K562 (cell line): ENCODE results near the gene LRRC4B. TPM values are rescaled to one million over a fixed set of nuclear protein-coding genes. Genes with fewer than 3 reads are reported as not detected.

Experiments
- ATAC-seq: fragments of 200-7000 bp; cut with Tn5 transposase; 3 replicates; pipeline ENCODE4 v1.9.1; 2020; ENCODE audit warnings: moderate library complexity
- BruUV-seq: library from RNA; stranded (reverse); fragments of 400-500 nt; replicated peaks from 2 replicates; lab custom pipeline; 2021; lab: Mats Ljungman, UMichigan
- CTCF ChIA-PET: fragments of 300-600 bp; formaldehyde crosslinking; extraction: SDS; loops from one replicate; lab custom pipeline; 2021; ENCODE audit warnings: low intra/inter-chr PET ratio; lab: Yijun Ruan, JAX
- POLR2A ChIA-PET: fragments of 300-600, 350-650 bp; sonication (Branson Sonifier 250); formaldehyde crosslinking; extraction: SDS; loops from one replicate; lab custom pipeline; 2021; ENCODE audit warnings: antibody characterized with exemption, inconsistent platforms; lab: Yijun Ruan, JAX
- DNase-seq, 4 experiments: peaks; one replicate each; pipeline versions ENCODE4 v3.0.0 to v3.0.0-alpha.2; 2011 to 2018; ENCODE audit warnings: low spot score in 3 of 4, mixed read lengths in 3 of 4; ENCODE audit errors: extremely low read depth in 1 of 4
- FAIRE-seq: peaks from 2 replicates; lab custom pipeline; 2011; peaks lifted over from hg19 to GRCh38; lab: Jason Lieb, UNC
- H2AFZ ChIP-seq: 2 replicates; pipeline ENCODE4 v1.6.0; 2011; ENCODE audit warnings: low read depth, low read length, control low read depth, inconsistent platforms
- H3K27ac ChIP-seq: fragments of 200-600 bp; 3 replicates; pipeline ENCODE4 v1.8.0; 2011; ENCODE audit warnings: low read depth, mild to moderate bottlenecking, control low read depth, inconsistent platforms, low read length, moderate library complexity, mixed read lengths; ENCODE audit errors: extremely low read depth
- H3K27me3 ChIP-seq, 2 experiments: fragments of 300-600 bp in 1 of 2; 2 replicates in 1 of 2; 3 replicates in 1 of 2; pipeline versions ENCODE4 v1.6.0 to v1.8.0; 2011; ENCODE audit warnings: inconsistent platforms in 2 of 2, low read length in 2 of 2, mild to moderate bottlenecking in 1 of 2, mixed read lengths in 1 of 2, moderate library complexity in 1 of 2; ENCODE audit not compliant: control insufficient read depth in 2 of 2, insufficient read depth in 2 of 2
- H3K36me3 ChIP-seq: fragments of 300-600 bp; 3 replicates; pipeline ENCODE4 v1.8.0; 2011; ENCODE audit warnings: mild to moderate bottlenecking, low read length, inconsistent platforms; ENCODE audit not compliant: control insufficient read depth, insufficient read depth
- H3K4me1 ChIP-seq, 2 experiments: fragments of 200-600 bp in 1 of 2; replicated peaks in 1 of 2; 2 replicates in 1 of 2; 3 replicates in 1 of 2; pipeline versions ENCODE4 v1.5.1 to v1.8.0; 2011; ENCODE audit warnings: inconsistent platforms in 2 of 2, low read length in 2 of 2, mild to moderate bottlenecking in 1 of 2, mixed read lengths in 1 of 2, moderate library complexity in 1 of 2; ENCODE audit not compliant: control insufficient read depth in 2 of 2, insufficient read depth in 2 of 2
- H3K4me2 ChIP-seq: 2 replicates; pipeline ENCODE4 v1.6.1; 2011; ENCODE audit warnings: low read length, control low read depth, inconsistent platforms, mixed read lengths; ENCODE audit not compliant: insufficient read depth
- H3K4me3 ChIP-seq: fragments of 200-600 bp; sonication (generic), shearing (Covaris generic); 2 replicates; pipeline ENCODE4 v1.5.1; 2016; ENCODE audit warnings: control low read depth, inconsistent platforms
- H3K79me2 ChIP-seq: fragments of 200-600 bp; 3 replicates; pipeline ENCODE4 v1.8.0; 2011; ENCODE audit warnings: low read length, inconsistent platforms; ENCODE audit not compliant: control insufficient read depth, insufficient read depth
- H3K9ac ChIP-seq, 2 experiments: 2 replicates each; pipeline versions ENCODE4 v1.6.0 to v1.6.1; 2011; ENCODE audit warnings: low read depth in 2 of 2, low read length in 2 of 2, control low read depth in 1 of 2, inconsistent platforms in 1 of 2, mild to moderate bottlenecking in 1 of 2, mixed read lengths in 1 of 2; ENCODE audit not compliant: insufficient read depth in 1 of 2
- H3K9me1 ChIP-seq: one replicate; pipeline ENCODE4 v1.6.0; 2011; ENCODE audit warnings: inconsistent platforms, mild to moderate bottlenecking, low read length, moderate library complexity; ENCODE audit not compliant: control insufficient read depth, insufficient read depth
- H3K9me3 ChIP-seq: replicated peaks from 2 replicates; pipeline ENCODE4 v1.5.1; 2011; ENCODE audit warnings: low read depth, low read length, inconsistent platforms; ENCODE audit not compliant: control insufficient read depth, insufficient read depth
- H4K20me1 ChIP-seq: replicated peaks from 2 replicates; pipeline ENCODE4 v1.6.1; 2011; ENCODE audit warnings: low read length, inconsistent platforms, mixed read lengths; ENCODE audit not compliant: control insufficient read depth, insufficient read depth
- HMG20A ChIP-seq: fragments of 450-650 bp; formaldehyde crosslinking; conservative IDR thresholded peaks from 2 replicates; pipeline ENCODE4 v1.4.0; 2020; ENCODE audit warnings: mild to moderate bottlenecking, mixed read lengths
- KAT2B ChIP-seq: IDR thresholded peaks from one replicate; pipeline ENCODE4 v1.6.1; 2012; ENCODE audit warnings: low read depth, mild to moderate bottlenecking, control low read depth, inconsistent platforms, low read length, moderate library complexity
- MECOM ChIP-seq: fragments of 250-450 bp; sonication (Bioruptor Pico); IDR thresholded peaks from 2 replicates; pipeline ENCODE4 v1.8.0; 2022; ENCODE audit warnings: inconsistent platforms
- NFRKB ChIP-seq: fragments of 450-650 bp; IDR thresholded peaks from 2 replicates; pipeline ENCODE4 v1.6.1; 2016; ENCODE audit warnings: low read depth
- NONO ChIP-seq, 2 experiments: fragments of 200-400 bp in 1 of 2; fragments of 450-650 bp in 1 of 2; formaldehyde crosslinking in 1 of 2; IDR thresholded peaks; 2 replicates each; pipeline ENCODE4 v1.6.1; 2017; ENCODE audit warnings: low read depth in 2 of 2, mild to moderate bottlenecking in 2 of 2, moderate library complexity in 2 of 2, low read length in 1 of 2
- PCBP1 ChIP-seq: fragments of 200-400 bp; formaldehyde crosslinking; IDR thresholded peaks from 2 replicates; pipeline ENCODE4 v1.6.1; 2018; ENCODE audit warnings: mild to moderate bottlenecking, low read depth, low read length; ENCODE audit not compliant: poor library complexity, severe bottlenecking
- POLR2A ChIP-seq: fragments of 450-650 bp; conservative IDR thresholded peaks from 2 replicates; pipeline ENCODE4 v1.6.1; 2016
- PPARD ChIP-seq: fragments of 250-450 bp; sonication (Bioruptor Pico); IDR thresholded peaks from 2 replicates; pipeline ENCODE4 v1.8.0; 2022; ENCODE audit warnings: inconsistent platforms, mild to moderate bottlenecking, moderate library complexity
- RUNX1 ChIP-seq: sonication (generic); IDR thresholded peaks from 2 replicates; pipeline ENCODE4 v1.6.1; 2016; ENCODE audit warnings: antibody characterized with exemption, low read depth
- SMAD3 ChIP-seq: fragments of 450-650 bp; formaldehyde crosslinking; conservative IDR thresholded peaks from 2 replicates; pipeline ENCODE4 v1.4.0; 2020; ENCODE audit warnings: mild to moderate bottlenecking
- SRF ChIP-seq, 2 experiments: fragments of 250-450, 450-650 bp in 1 of 2; sonication (Bioruptor Pico) in 1 of 2; sonication (generic) in 1 of 2; formaldehyde crosslinking; IDR thresholded peaks; 2 replicates each; pipeline versions ENCODE4 v1.5.0 to v1.5.1; 2020 to 2022; ENCODE audit warnings: mild to moderate bottlenecking in 1 of 2, missing genetic modification reagents in 1 of 2
- TBL1XR1 ChIP-seq, 2 experiments: IDR thresholded peaks; 2 replicates each; pipeline ENCODE4 v1.6.1; 2012; ENCODE audit warnings: improper control_type of control experiment in 2 of 2, low read length in 2 of 2, mild to moderate bottlenecking in 1 of 2
- TBP ChIP-seq: optimal IDR thresholded peaks from 2 replicates; pipeline ENCODE3; 2011; ENCODE audit warnings: low read depth, low read length, improper control_type of control experiment
- TGIF2 ChIP-seq: sonication (generic); formaldehyde crosslinking; IDR thresholded peaks from 2 replicates; pipeline ENCODE4 v1.8.1; 2022; ENCODE audit warnings: mild to moderate bottlenecking, missing genetic modification reagents, moderate library complexity
- TOE1 ChIP-seq, 2 experiments: fragments of 450-650 bp in 1 of 2; sonication (generic) in 1 of 2; formaldehyde crosslinking in 1 of 2; IDR thresholded peaks; 2 replicates each; pipeline versions ENCODE4 v1.7.1 to v1.8.0; 2016 to 2022; ENCODE audit warnings: borderline replicate concordance in 2 of 2, mild to moderate bottlenecking in 2 of 2, antibody characterized with exemption in 1 of 2, inconsistent platforms in 1 of 2, low read depth in 1 of 2, missing genetic modification reagents in 1 of 2, moderate library complexity in 1 of 2
- ZNF197 ChIP-seq: fragments of 200-800 bp; sonication (Bioruptor generic); IDR thresholded peaks from 2 replicates; pipeline ENCODE4 v1.6.1; 2016; ENCODE audit warnings: low read depth, missing genetic modification characterization, missing compliant biosample characterization
- ZNF584 ChIP-seq: fragments of 200-800 bp; sonication (Bioruptor generic); IDR thresholded peaks from 2 replicates; pipeline ENCODE4 v1.6.1; 2016; ENCODE audit warnings: low read depth, mild to moderate bottlenecking, missing genetic modification characterization, missing compliant biosample characterization
- WGBS: fragments of 100-300 bp; shearing (Covaris generic); methylation state at CpG from one replicate; pipeline ENCODE4 v1.1.6; 2016; ENCODE audit warnings: low coverage, mixed read lengths; ENCODE audit not compliant: insufficient coverage; ENCODE audit errors: missing lambda C conversion rate; 5-methylcytosine and 5-hydroxymethylcytosine counted together
- in situ Hi-C: fragments of 300-500 bp; cut with MboI; formaldehyde crosslinking; loops from 4 replicates; pipeline ENCODE4 v1.15.0; 2018; ENCODE audit warnings: inconsistent platforms, mixed read lengths
- intact Hi-C: fragments of 100-400 bp; cut with micrococcal nuclease; formaldehyde crosslinking; loops from 2 replicates; pipeline ENCODE4 v1.14.2; 2022
- polyA plus RNA-seq, 8 experiments: library from polyadenylated mRNA; depleted of rRNA in 4 of 8; stranded (reverse) in 5 of 8; unstranded in 3 of 8; fragments of >200 nt; fragmentation: Nextera tagmentation in 2 of 8; fragmentation: Illumina TruSeq in 1 of 8; extraction: Ambion mirVana in 2 of 8; extraction: Trizol in 1 of 8; gene quantifications; 2 replicates each; pipeline versions ENCODE4 v1.2.1 to v1.2.3, GENCODE V29; 2011 to 2014; ENCODE audit warnings: inconsistent platforms in 1 of 8, missing spikeins in 1 of 8
- total RNA-seq, 7 experiments: library from RNA; depleted of rRNA in 6 of 7; stranded (reverse); fragments of >200 nt in 6 of 7; fragmentation: Illumina TruSeq in 2 of 7; extraction: Trizol in 2 of 7; gene quantifications; 2 replicates each; pipeline versions ENCODE4 v1.2.1 to v1.2.3, GENCODE V29; 2011 to 2021; ENCODE audit warnings: low replicate concordance in 1 of 7
- TF ChIP-seq, protein P1 (sequence below), 2 experiments: IDR thresholded peaks; 2 replicates each; pipeline ENCODE4 v1.6.1; 2011; ENCODE audit warnings: borderline replicate concordance in 1 of 2, control low read depth in 1 of 2, low read depth in 1 of 2, low read length in 1 of 2, mild to moderate bottlenecking in 1 of 2, mixed read lengths in 1 of 2, moderate library complexity in 1 of 2; ENCODE audit not compliant: insufficient read depth in 1 of 2, insufficient read length in 1 of 2, poor library complexity in 1 of 2, severe bottlenecking in 1 of 2; ENCODE audit errors: extremely low read depth in 1 of 2
- TF ChIP-seq, protein P2 (sequence below): IDR thresholded peaks from 3 replicates; pipeline ENCODE4 v1.6.1; 2011; ENCODE audit warnings: borderline replicate concordance, mild to moderate bottlenecking; ENCODE audit not compliant: insufficient read length, insufficient read depth

Gene LRRC4B
- total and polyA plus RNA-seq, 9 of the 15 experiments (the other 6 are each of a cell fraction or from before 2014, with no cell fraction given): 0.18 to 9.6 (median 2.9) TPM; not detected in 2

DNA sequence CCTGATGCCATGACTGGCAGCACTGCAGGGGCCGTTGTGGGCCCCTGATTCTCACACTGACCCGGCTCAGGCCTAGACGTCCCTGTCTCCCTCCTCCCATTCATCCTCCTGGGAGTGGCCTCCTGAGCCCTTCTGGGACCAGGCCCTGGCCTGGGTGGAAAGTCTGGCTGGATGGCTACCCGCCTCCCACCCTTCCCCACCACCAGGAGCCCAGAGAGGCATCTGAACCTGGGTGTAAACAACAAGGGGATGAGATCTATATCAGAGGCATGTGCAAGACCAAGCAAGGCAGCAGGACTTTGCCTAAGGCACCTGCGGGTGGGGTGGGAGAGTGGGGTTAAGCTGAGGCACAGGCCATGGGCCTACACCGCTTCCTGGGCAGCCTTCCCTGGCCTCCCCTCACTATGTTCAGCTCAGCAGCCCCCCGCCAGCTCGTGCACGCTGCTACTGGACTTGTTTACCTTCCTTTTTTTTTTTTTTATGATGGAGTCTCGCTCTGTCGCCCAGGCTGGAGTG is 32.5 kb downstream of the LRRC4B start (continued):
- TF ChIP-seq SRF (CRISPR knock-in tag; IDR thresholded peaks at IDR 0.05): no peak
- TF ChIP-seq, all 486 proteins: peak for 0

DNA sequence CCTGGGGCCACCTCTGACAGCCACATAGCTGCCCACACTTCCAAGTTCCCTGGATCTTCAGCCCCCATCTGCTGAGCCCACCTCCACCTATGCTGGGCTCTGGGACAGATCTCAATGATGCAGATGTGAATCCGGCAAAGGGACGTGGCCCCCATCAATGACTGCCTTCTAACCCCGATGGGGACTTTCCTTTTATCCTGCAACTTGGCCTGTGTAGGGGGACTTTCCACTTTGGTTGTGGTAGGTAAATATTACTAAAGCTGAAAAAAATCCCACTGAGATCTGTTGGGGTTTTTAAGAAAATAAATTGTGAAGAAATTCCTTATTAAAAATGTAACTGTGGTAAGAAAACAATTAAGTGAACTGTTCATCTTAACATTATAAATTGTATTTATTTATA is 33.8 kb downstream of the LRRC4B start:
- Histone ChIP-seq H3K4me3 (no peak overlapping the region), H3K27ac (no peak overlapping the region), H3K27me3 (peaks cover 3 to 10% of the 10 kb centered on the region in 2 experiments; a peak in 3 of 5 replicates), H3K9ac (no peak overlapping the region), H3K79me2 (no peaks in the 10 kb centered on the region), H2AFZ (no peak overlapping the region), H3K9me3 (peaks cover 3% of the 10 kb centered on the region), H4K20me1 (peaks cover 2% of the 10 kb centered on the region; the same call in 1 of the 2 replicates), H3K9me1 (peaks cover 3% of the 10 kb centered on the region), H3K4me2 (no peak overlapping the region), H3K36me3 (no peaks in the 10 kb centered on the region), H3K4me1 (peaks cover 0 to 9% of the 10 kb centered on the region in 2 experiments; a peak in 3 of 5 replicates)
- BruUV-seq: no TSS peak
- in situ Hi-C loops: loop anchor here (5.0 to 10.0 kb wide), 2 partner anchors 248 to 380 kb away; partner anchors contain the start of gene KLK4
- WGBS: 25% methylated on average over 3 of the region's 3 CpGs
- ATAC-seq: no peak
- FAIRE-seq: no peak
- intact Hi-C loops: loop anchor here (10.0 kb wide), 1 partner anchor 170 kb away; no protein-coding TSS in a partner anchor
- POLR2A ChIA-PET: interaction anchor here (0.7 to 0.9 kb wide), 2 partner anchors 73 to 270 kb away, joined by 3 read pairs; no protein-coding TSS in a partner anchor
- CTCF ChIA-PET: no interaction called here
- DNase-seq: no peak
- no peak for TF ChIP-seq PCBP1
- TF ChIP-seq, protein P1, sequence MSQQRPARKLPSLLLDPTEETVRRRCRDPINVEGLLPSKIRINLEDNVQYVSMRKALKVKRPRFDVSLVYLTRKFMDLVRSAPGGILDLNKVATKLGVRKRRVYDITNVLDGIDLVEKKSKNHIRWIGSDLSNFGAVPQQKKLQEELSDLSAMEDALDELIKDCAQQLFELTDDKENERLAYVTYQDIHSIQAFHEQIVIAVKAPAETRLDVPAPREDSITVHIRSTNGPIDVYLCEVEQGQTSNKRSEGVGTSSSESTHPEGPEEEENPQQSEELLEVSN (IDR thresholded peaks at IDR 0.05; ENCODE audit: borderline replicate concordance in 1 of 2, extremely low read depth in 1 of 2, insufficient read depth in 1 of 2, insufficient read length in 1 of 2, low read depth in 1 of 2, low read length in 1 of 2, poor library complexity in 1 of 2, severe bottlenecking in 1 of 2): no peak
- TF ChIP-seq ZNF584 (CRISPR knock-in tag): no peak
- TF ChIP-seq, protein P2, sequence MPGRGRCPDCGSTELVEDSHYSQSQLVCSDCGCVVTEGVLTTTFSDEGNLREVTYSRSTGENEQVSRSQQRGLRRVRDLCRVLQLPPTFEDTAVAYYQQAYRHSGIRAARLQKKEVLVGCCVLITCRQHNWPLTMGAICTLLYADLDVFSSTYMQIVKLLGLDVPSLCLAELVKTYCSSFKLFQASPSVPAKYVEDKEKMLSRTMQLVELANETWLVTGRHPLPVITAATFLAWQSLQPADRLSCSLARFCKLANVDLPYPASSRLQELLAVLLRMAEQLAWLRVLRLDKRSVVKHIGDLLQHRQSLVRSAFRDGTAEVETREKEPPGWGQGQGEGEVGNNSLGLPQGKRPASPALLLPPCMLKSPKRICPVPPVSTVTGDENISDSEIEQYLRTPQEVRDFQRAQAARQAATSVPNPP: no peak
- TF ChIP-seq NONO (IDR thresholded peaks at IDR 0.05; ENCODE audit: low read depth in 2 of 2, low read length in 1 of 2): no peak
- no peak for TF ChIP-seq NFRKB
- no peak for TF ChIP-seq TBP
- TF ChIP-seq PPARD (CRISPR knock-in tag): no peak
- no peak for TF ChIP-seq SMAD3
- no peak for TF ChIP-seq ZNF197 (CRISPR knock-in tag)
- TF ChIP-seq TGIF2 (CRISPR knock-in tag): no peak
- TF ChIP-seq TOE1 (IDR thresholded peaks at IDR 0.05; ENCODE audit: borderline replicate concordance): no peak
- no peak for TF ChIP-seq TOE1 (CRISPR knock-in tag; IDR thresholded peaks at IDR 0.05; ENCODE audit: borderline replicate concordance, low read depth)
- TF ChIP-seq HMG20A: no peak
- TF ChIP-seq MECOM (CRISPR knock-in tag): no peak
- no peak for TF ChIP-seq RUNX1
- TF ChIP-seq TBL1XR1 (IDR thresholded peaks at IDR 0.05; ENCODE audit: low read length in 2 of 2): no peak
- no peak for TF ChIP-seq POLR2A
- no peak for TF ChIP-seq KAT2B
